ENCODE data around the gene ARL6IP6. TPM values are rescaled to one million over a fixed set of nuclear protein-coding genes. Genes with fewer than 3 reads are reported as not detected.
"Not testable (repeated sequence)": the region's sequence is repeated elsewhere in the genome, so short reads cannot be mapped to it uniquely, and the experiment has no call there.

The ARL6IP6 gene
- total RNA-seq, 1 donor from 2014 or later: 5.5 TPM

GRCh38 chr2:152720794-152721193 lies 2.4 kb downstream of the ARL6IP6 start:
- Histone ChIP-seq H3K9me3 (replicated peaks) (no peaks in the 10 kb centered on the region), H3K27me3 (ENCODE audit: low read depth) (no peaks in the 10 kb centered on the region), H3K4me1 (peaks cover 55% of the 10 kb centered on the region), H3K27ac (replicated peaks) (no peak overlapping the region), H3K4me3 (no peak overlapping the region), H3K36me3 (peaks cover 6% of the 10 kb centered on the region)
- intact Hi-C loops (cut with micrococcal nuclease): no loop called here
- no peak for DNase-seq
- TF ChIP-seq CTCF (IDR thresholded peaks at IDR 0.05; ENCODE audit: borderline replicate concordance): no peak

DNA sequence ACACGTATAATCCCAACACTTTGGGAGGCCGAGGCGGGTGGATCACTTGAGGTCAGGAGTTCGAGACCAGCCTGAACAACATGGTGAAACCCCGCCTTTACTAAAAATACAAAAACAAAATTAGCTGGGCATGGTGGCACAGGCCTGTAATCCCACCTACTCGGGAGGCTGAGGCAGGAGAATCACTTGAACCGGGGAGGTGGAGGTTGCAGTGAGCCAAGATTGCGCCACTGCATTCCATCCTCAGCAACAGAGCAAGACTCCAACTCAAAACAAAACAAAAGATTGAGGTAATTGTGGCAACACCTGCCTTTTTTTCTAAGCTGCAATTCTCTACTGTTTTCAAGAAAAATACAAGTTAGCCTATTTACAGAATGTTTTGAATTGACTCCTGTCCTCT lies 4.2 kb downstream of the ARL6IP6 start:
- intact Hi-C loops (cut with micrococcal nuclease): not testable (repeated sequence)

DNA sequence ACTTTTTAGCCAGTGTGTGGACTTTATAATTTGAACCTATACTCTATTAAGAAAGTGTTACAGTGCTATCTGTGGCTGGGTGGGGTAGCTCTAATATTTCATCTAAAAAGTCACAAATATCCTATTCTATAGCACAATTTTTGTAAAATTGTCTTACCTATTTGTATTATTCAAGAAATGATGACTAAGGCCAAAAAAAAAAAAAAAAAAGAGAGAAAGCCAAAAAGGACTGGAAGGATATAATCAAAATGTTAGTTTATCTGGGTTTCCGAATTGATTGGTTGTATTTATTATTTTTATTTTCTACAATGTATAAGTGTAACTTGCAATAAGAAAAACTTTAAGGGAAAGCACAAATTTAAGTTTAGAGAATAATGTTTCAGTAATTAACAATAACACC lies 5.5 kb downstream of the ARL6IP6 start:
- no peak for DNase-seq
- intact Hi-C loops (cut with micrococcal nuclease): no loop called here
- Histone ChIP-seq H3K9me3 (replicated peaks) (no peaks in the 10 kb centered on the region), H3K36me3 (peaks cover 9% of the 10 kb centered on the region), H3K27me3 (ENCODE audit: low read depth) (no peaks in the 10 kb centered on the region), H3K4me1 (peaks cover 26% of the 10 kb centered on the region), H3K4me3 (no peak overlapping the region), H3K27ac (replicated peaks) (no peak overlapping the region)
- TF ChIP-seq CTCF (IDR thresholded peaks at IDR 0.05; ENCODE audit: borderline replicate concordance): no peak

More for the DNA sequence above, 4.2 kb downstream of the ARL6IP6 start:
- not testable (repeated sequence) for H3K27me3 ChIP-seq (ENCODE audit: low read depth); H3K4me3 ChIP-seq; H3K9me3 ChIP-seq (replicated peaks); DNase-seq; H3K36me3 ChIP-seq; H3K27ac ChIP-seq (replicated peaks)
- H3K4me1 ChIP-seq: peaks cover 39% of the 10 kb centered on the region

DNA sequence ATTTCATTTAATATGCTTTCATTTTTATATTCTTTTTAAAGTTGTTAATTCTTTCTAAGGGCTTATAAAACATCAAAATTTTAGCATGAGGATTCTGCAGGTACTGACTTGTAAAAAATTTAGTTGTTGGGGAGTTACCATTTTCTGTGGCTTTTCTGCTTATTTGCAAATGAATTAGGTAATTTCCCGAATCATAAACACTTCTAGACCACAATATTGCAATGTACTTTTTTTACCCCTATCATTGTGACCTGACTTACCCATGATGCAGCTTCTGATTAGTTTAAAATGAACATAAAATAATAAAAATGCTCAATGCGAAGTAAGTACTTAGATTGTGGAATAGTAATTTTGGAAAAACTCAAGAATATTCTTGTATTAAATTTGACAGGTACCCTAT lies 11.4 kb downstream of the ARL6IP6 start:
- H3K4me3 ChIP-seq: no peak overlapping the region
- no peak for DNase-seq
- no peak for TF ChIP-seq CTCF (IDR thresholded peaks at IDR 0.05; ENCODE audit: borderline replicate concordance)
- no peak overlapping the region for H3K27ac ChIP-seq (replicated peaks)
- no peaks in the 10 kb centered on the region for H3K27me3 ChIP-seq (ENCODE audit: low read depth)
- intact Hi-C loops (cut with micrococcal nuclease): no loop called here
- peaks cover 3% of the 10 kb centered on the region for H3K36me3 ChIP-seq
- H3K4me1 ChIP-seq: no peaks in the 10 kb centered on the region
- no peaks in the 10 kb centered on the region for H3K9me3 ChIP-seq (replicated peaks)

- TF ChIP-seq CTCF (IDR thresholded peaks at IDR 0.05; ENCODE audit: borderline replicate concordance): no peak
- Histone ChIP-seq H3K4me1 (no peaks in the 10 kb centered on the region), H3K27ac (replicated peaks) (no peak overlapping the region), H3K36me3 (peaks cover 3% of the 10 kb centered on the region), H3K4me3 (no peak overlapping the region), H3K27me3 (ENCODE audit: low read depth) (no peaks in the 10 kb centered on the region), H3K9me3 (replicated peaks) (no peaks in the 10 kb centered on the region)
- intact Hi-C loops (cut with micrococcal nuclease): no loop called here
- no peak for DNase-seq
Observed at GRCh38 chr2:152730591-152731333, 12.3 kb downstream of the ARL6IP6 start.

GRCh38 chr2:152737509-152737908 lies 19.1 kb downstream of the ARL6IP6 start:
- H3K27ac ChIP-seq (replicated peaks); H3K27me3 ChIP-seq (ENCODE audit: low read depth); H3K4me3 ChIP-seq; H3K9me3 ChIP-seq (replicated peaks); H3K4me1 ChIP-seq; DNase-seq; intact Hi-C loops (cut with micrococcal nuclease): not testable (repeated sequence)
- H3K36me3 ChIP-seq: peaks cover 16% of the 10 kb centered on the region
